Measurements from ENCODE around the gene HYI. TPM values are rescaled to one million over a fixed set of nuclear protein-coding genes. Genes with fewer than 3 reads are reported as not detected.
A peak's percentile ranks its signal among the peaks of the same experiment; 100 is the strongest.
"Not testable (repeated sequence)": the region's sequence is repeated elsewhere in the genome, so short reads cannot be mapped to it uniquely, and the experiment has no call there.

The HYI gene
- polyA plus RNA-seq, 2 of the 4 experiments (the other 2 are of a cell fraction): 7.2 to 15.1 TPM

GRCh38 chr1:43415901-43416300 lies 37.8 kb downstream of the HYI start:
- Histone ChIP-seq H3K4me2 (no peak overlapping the region), H3K4me1 (no peaks in the 10 kb centered on the region), H3K4me3 (no peak overlapping the region), H3K27ac (no peak overlapping the region), H3K9me3 (no peaks in the 10 kb centered on the region)
- TF ChIP-seq JUNB (IDR thresholded peaks at IDR 0.05) (no peak), MYC (IDR thresholded peaks at IDR 0.05; ENCODE audit: borderline replicate concordance, low read length) (no peak), CHD2 (IDR thresholded peaks at IDR 0.05; ENCODE audit: low read length, partially characterized antibody) (no peak), FOSL2 (IDR thresholded peaks at IDR 0.05) (no peak), FOSL2 (CRISPR knock-in tag; IDR thresholded peaks at IDR 0.05) (no peak), JUN (IDR thresholded peaks at IDR 0.05) (no peak), CTCF (IDR thresholded peaks at IDR 0.05) (no peak), BCL3 (IDR thresholded peaks at IDR 0.05) (no peak), RARB (CRISPR knock-in tag; IDR thresholded peaks at IDR 0.05) (no peak), NPAS2 (CRISPR knock-in tag; IDR thresholded peaks at IDR 0.05; ENCODE audit: borderline replicate concordance) (no peak)
- DNase-seq (ENCODE audit: low read depth in 1 of 2, low spot score in 1 of 2): no peak
- ATAC-seq: no peak
- CTCF ChIA-PET: interaction anchor here (1.1 to 3.0 kb wide), 5 partner anchors 9 to 189 kb away, joined by 3 to 21 read pairs (median 3); partner anchors contain the start of gene CDC20
- 92% methylated on average over 5 of the region's 5 CpGs for WGBS (ENCODE audit: missing lambda C conversion rate)
- FAIRE-seq: no peak
- POLR2A ChIA-PET: no interaction called here

- Histone ChIP-seq H3K27ac (no peak overlapping the region), H3K4me2 (no peak overlapping the region), H3K4me1 (no peaks in the 10 kb centered on the region), H3K9me3 (no peaks in the 10 kb centered on the region), H3K4me3 (no peak overlapping the region)
- ChIA-PET POLR2A (interaction anchor here (0.8 to 1.2 kb wide), 4 partner anchors 25 to 188 kb away, joined by 3 to 5 read pairs (median 3); partner anchors contain the start of gene CDC20), CTCF (interaction anchor here (0.6 to 3.0 kb wide), 25 partner anchors 10 to 210 kb away, joined by 3 to 21 read pairs (median 3); partner anchors contain the start of genes CDC20 and HYI)
- peak; percentile 32 to 56 for DNase-seq (ENCODE audit: low read depth in 1 of 2, low spot score in 1 of 2)
- peak; percentile 64 for TF ChIP-seq RAD21 (conservative IDR thresholded peaks at IDR 0.05 in 1 of 2, IDR thresholded peaks at IDR 0.05 in 1 of 2)
- peak; percentile 57 for TF ChIP-seq SMC3 (IDR thresholded peaks at IDR 0.05)
- TF ChIP-seq CTCF (IDR thresholded peaks at IDR 0.05): peak; percentile 51
- no peak for TF ChIP-seq CBX2 (IDR thresholded peaks at IDR 0.05; ENCODE audit: borderline replicate concordance, low read depth)
- TF ChIP-seq HOXB13 (CRISPR knock-in tag; IDR thresholded peaks at IDR 0.05; ENCODE audit: low read depth): no peak
- peak; percentile 93 to 97 for ATAC-seq
- FAIRE-seq: no peak
- 79% methylated on average over 5 of the region's 5 CpGs for WGBS (ENCODE audit: missing lambda C conversion rate)
Measured at GRCh38 chr1:43414634-43415223, 39.0 kb downstream of the HYI start.

- ATAC-seq; FAIRE-seq; POLR2A ChIA-PET; DNase-seq (ENCODE audit: low read depth in 1 of 2, low spot score in 1 of 2); H3K4me1 ChIP-seq; H3K4me3 ChIP-seq; CTCF ChIA-PET; H3K9me3 ChIP-seq; H3K4me2 ChIP-seq; H3K27ac ChIP-seq: not testable (repeated sequence)
- WGBS (ENCODE audit: missing lambda C conversion rate): 93% methylated on average over 1 of the region's 1 CpG
Measured at GRCh38 chr1:43413426-43413825, 40.3 kb downstream of the HYI start.

Data from A549 (cell line).